OCI-LY1 (cell line): ENCODE measurements around the gene P2RY4.

Experiments
- EZH2 ChIP-seq: fragments of 200-600 bp; sonication (generic), shearing (Covaris generic); IDR thresholded peaks from 2 replicates; pipeline ENCODE4 v1.8.0; 2017; ENCODE audit warnings: borderline replicate concordance, mixed run types, mild to moderate bottlenecking, antibody characterized with exemption, low read length, moderate library complexity, mixed read lengths
- TF ChIP-seq, protein P1 (sequence below): fragments of 200-600 bp; sonication (generic), shearing (Covaris generic); IDR thresholded peaks from 2 replicates; pipeline ENCODE4 v1.5.1; 2017; ENCODE audit warnings: mild to moderate bottlenecking, antibody characterized with exemption, low read length, moderate library complexity, mixed read lengths

DNA sequence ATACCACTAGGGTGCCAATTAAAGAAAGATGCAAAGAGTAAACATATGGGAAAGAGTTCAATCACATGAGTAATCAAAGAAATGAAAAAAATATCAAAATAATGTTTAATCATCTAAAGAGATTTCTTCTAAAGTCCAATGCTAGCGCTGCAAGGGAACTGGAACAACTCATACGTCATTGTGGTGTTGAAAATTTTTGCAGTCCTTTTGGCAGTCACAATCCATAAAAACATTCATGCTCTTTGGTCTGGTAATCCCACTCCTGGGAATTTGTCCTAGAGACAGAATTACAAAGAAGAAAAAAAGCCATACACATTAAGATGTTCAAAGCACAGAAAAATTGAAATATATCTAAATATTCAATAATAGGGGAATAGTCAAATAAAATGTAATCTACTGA lies 4.6 kb downstream of the P2RY4 start:
- TF ChIP-seq, protein P1, sequence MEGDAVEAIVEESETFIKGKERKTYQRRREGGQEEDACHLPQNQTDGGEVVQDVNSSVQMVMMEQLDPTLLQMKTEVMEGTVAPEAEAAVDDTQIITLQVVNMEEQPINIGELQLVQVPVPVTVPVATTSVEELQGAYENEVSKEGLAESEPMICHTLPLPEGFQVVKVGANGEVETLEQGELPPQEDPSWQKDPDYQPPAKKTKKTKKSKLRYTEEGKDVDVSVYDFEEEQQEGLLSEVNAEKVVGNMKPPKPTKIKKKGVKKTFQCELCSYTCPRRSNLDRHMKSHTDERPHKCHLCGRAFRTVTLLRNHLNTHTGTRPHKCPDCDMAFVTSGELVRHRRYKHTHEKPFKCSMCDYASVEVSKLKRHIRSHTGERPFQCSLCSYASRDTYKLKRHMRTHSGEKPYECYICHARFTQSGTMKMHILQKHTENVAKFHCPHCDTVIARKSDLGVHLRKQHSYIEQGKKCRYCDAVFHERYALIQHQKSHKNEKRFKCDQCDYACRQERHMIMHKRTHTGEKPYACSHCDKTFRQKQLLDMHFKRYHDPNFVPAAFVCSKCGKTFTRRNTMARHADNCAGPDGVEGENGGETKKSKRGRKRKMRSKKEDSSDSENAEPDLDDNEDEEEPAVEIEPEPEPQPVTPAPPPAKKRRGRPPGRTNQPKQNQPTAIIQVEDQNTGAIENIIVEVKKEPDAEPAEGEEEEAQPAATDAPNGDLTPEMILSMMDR: no peak
- TF ChIP-seq EZH2: no peak
